GM13977 (cell line): ENCODE results near the gene ZFYVE9.

Experiments used
- DNase-seq: peaks from one replicate; pipeline ENCODE4 v3.0.0; 2012; ENCODE audit warnings: low spot score
- in situ Hi-C: fragments of 300-500 bp; cut with MboI; formaldehyde crosslinking; loops from one replicate; pipeline ENCODE4 v1.12.0; 2022; ENCODE audit warnings: low sequenced_read_pairs, low pct_unique_long_range_greater_than_20kb, mixed read lengths, inconsistent platforms; ENCODE audit not compliant: unreplicated experiment
- TF ChIP-seq, protein P1 (sequence below): IDR thresholded peaks from 2 replicates; pipeline ENCODE4 v1.5.1; 2012; ENCODE audit warnings: mild to moderate bottlenecking, control low read depth; ENCODE audit not compliant: insufficient read depth; ENCODE audit errors: extremely low read depth, missing control alignments

The ZFYVE9 gene

DNA sequence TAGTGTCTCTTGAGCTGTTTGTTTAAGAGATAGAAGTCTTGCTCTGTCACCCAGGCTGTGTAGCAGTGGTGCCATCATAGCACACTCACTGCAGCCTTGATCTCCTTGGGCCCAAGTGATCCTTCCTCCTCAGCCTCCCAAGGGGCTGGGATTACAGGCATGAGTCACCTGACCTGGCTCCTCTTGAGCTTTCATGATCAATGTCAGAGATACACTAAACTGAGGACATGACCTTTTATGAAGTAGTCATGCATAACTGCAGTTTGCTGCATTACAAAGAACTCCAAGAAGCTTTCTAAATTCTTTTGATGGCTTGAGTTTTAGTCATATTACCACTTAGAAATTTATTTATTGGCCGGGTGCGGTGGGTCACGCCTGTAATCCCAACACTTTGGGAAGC is 146.4 kb downstream of the ZFYVE9 start:
- in situ Hi-C loops: loop anchor here (25.0 kb wide), 2 partner anchors 151 to 376 kb away; partner anchors contain the start of gene ZFYVE9
- TF ChIP-seq, protein P1, sequence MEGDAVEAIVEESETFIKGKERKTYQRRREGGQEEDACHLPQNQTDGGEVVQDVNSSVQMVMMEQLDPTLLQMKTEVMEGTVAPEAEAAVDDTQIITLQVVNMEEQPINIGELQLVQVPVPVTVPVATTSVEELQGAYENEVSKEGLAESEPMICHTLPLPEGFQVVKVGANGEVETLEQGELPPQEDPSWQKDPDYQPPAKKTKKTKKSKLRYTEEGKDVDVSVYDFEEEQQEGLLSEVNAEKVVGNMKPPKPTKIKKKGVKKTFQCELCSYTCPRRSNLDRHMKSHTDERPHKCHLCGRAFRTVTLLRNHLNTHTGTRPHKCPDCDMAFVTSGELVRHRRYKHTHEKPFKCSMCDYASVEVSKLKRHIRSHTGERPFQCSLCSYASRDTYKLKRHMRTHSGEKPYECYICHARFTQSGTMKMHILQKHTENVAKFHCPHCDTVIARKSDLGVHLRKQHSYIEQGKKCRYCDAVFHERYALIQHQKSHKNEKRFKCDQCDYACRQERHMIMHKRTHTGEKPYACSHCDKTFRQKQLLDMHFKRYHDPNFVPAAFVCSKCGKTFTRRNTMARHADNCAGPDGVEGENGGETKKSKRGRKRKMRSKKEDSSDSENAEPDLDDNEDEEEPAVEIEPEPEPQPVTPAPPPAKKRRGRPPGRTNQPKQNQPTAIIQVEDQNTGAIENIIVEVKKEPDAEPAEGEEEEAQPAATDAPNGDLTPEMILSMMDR: no peak
- DNase-seq: no peak

DNA sequence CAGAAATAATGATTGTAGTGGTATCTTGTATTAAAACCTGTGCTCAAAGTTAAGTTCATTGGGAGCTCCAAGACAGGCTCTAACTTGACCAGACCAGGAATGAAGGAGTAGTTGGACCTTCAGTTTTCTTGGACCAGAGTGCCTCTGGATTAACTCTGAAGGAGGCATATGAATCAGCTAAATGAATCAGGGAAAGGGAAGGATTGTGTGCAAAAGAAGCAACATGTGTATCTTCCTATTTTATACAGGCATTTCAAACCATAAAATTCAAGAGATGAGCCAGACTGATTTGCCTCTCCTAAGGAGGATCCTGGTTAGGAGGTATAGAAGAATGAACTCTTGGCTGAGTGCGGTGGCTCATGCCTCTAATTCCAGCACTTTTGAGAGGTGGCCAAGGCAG is 152.7 kb downstream of the ZFYVE9 start:
- TF ChIP-seq, protein P1: no peak
- no peak for DNase-seq
- in situ Hi-C loops: loop anchor here (25.0 kb wide), 2 partner anchors 157 to 382 kb away; partner anchors contain the start of gene ZFYVE9

DNA sequence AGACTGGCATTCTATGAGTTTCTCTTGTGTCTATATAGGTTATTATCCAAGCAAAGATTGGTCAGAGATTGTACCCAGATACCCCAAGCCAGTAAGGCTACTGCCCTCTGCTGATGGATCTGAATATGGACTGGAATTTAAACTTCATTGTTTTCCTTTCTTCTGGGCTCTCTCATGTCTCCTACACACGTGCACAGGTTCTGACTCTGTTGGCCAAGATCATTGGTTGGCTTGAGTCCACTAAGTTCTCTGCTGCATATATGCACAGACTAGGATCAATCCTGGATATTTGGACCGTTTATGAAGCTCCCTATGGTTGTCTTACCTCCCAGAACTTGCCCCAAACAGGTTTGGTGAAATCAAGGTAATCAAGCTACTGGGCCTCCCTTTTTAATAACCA is 154.5 kb downstream of the ZFYVE9 start:
- TF ChIP-seq, protein P1: peak; percentile 70
- in situ Hi-C loops: loop anchor here (25.0 kb wide), 2 partner anchors 159 to 384 kb away; partner anchors contain the start of gene ZFYVE9
- peak; percentile 72 for DNase-seq

DNA sequence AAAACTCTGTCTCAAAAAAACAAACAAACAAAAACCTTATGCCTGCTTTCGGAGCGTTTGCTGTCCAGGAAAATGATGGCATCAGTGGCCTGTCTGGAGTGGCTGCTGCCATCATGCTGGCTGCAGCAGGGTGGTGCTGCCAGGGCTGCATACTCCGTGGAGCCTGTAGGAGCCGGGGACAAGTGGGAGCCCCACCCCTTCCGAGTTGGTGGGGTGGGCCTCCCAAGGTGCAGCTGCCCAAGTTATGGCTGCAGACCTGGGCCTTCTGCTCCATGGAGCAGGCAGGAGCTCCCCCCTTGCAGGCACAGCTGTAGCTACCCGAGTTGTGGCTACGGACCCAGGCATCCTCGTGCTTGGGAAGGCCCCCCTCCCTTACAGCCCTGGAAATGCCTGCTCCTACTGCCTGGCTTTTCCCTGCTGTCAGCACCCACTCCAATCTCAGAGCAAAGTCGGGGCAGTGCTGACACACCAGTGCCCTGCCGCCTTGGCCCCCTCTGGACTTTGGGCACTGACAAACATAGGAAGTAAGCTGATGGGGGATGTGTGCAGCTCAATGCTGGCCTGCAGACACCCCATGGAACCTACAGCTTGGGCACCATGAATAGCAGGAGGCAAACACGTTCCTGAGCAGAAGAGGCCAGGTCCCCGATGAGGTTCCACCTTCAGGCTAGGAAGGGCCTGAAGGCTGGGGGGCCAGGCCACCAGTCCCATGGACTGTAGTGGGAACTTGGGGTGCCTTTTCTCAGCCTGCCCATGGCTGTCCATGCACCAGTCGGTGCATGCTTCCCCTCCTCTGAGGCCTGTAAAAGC is 163.7 kb downstream of the ZFYVE9 start:
- in situ Hi-C loops: no loop called here
- TF ChIP-seq, protein P1: no peak
- no peak for DNase-seq

DNA sequence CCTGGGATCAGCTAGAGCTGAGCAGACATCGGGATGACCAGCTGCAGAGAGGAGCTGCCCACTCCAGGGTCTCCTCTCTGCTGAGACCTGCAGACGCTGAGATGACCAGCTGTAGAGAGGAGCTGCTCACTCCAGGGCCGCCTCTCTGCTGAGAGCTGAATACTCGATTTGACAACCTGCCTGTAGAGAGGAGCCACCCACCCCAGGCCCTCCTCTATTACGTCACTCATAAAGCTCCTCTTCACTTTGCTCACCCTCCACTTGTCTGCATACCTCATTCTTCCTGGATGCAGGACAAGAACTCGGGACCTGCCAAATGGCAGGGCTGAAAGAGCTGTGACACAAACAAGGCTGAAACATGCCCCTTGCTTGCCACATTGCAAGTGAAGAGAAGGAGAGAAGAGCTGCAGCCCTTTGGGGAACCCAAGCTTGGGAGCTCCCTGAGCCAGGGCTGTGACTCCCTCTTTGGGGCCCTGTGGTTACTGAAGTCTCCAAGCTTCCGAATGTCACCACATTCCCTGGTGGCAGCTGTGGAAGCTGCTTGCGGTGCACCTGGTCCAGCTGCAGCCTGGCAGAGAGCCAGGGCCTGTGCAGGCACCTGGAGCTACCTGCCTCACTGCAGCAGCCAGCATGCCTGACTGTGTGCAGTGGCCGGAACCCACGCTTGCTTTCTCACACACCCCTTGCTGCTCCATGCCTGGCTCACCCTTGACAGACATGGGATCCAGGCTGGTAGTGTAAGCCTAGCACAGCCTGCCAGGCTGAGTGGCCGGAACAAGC is 164.5 kb downstream of the ZFYVE9 start:
- TF ChIP-seq, protein P1: no peak
- DNase-seq: no peak
- in situ Hi-C loops: no loop called here

DNA sequence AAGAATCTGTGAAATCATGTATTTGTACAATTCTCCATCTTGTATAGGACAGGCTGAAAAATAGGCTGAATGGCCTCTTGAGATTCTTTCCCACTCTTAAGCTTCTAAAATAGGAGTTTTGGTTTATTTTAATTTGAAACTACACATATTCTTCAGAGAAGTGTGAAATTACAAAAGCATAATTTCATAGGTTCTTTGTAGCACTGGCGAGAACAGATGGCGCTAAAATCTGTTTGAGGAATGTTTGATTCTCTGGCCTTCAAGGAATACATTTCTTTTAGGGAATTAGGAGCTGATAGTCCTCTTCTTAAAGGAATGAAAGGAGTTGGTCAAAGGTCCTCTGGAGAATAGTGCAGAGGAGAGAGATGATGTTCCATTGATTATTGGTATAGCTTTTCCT is 179.2 kb downstream of the ZFYVE9 start:
- DNase-seq: no peak
- in situ Hi-C loops: no loop called here
- TF ChIP-seq, protein P1: no peak
